IMR-90 (cell line): ENCODE measurements around the gene HAGH. TPM values are rescaled to one million over a fixed set of nuclear protein-coding genes. Genes with fewer than 3 reads are reported as not detected.

ENCODE experiments used
- ATAC-seq: fragments of 200-7000 bp; cut with Tn5 transposase; 2 replicates; pipeline ENCODE4 v1.9.1; 2020; ENCODE audit warnings: low read depth, mild to moderate bottlenecking, moderate library complexity
- BruUV-seq: library from RNA; stranded (reverse); fragments of 400-500 nt; replicated peaks from 2 replicates; lab custom pipeline; 2021; lab: Mats Ljungman, UMichigan
- CTCF ChIA-PET: fragments of 300-600 bp; formaldehyde crosslinking; extraction: SDS; loops from one replicate; lab custom pipeline; 2021; ENCODE audit warnings: antibody characterized with exemption; lab: Yijun Ruan, JAX
- POLR2A ChIA-PET: fragments of 300-600 bp; sonication (Branson Sonifier 250); formaldehyde crosslinking; loops from one replicate; lab custom pipeline; 2022; ENCODE audit warnings: antibody characterized with exemption; ENCODE audit not compliant: unreplicated experiment; lab: Charles Lee
- DNase-seq: peaks from one replicate; pipeline ENCODE4 v3.0.0; 2013
- H2AFZ ChIP-seq: replicated peaks from 2 replicates; pipeline ENCODE3; 2013; ENCODE audit warnings: low read length, mild to moderate bottlenecking; ENCODE audit not compliant: poor library complexity
- H2AK5ac ChIP-seq: 2 replicates; pipeline ENCODE4 v1.6.1; 2013; ENCODE audit warnings: low read depth, low read length, inconsistent platforms
- H2AK9ac ChIP-seq: replicated peaks from 2 replicates; pipeline ENCODE3; 2013; ENCODE audit warnings: mild to moderate bottlenecking, low read depth, low read length, moderate library complexity; ENCODE audit not compliant: poor library complexity
- H2BK120ac ChIP-seq: 2 replicates; pipeline ENCODE4 v1.6.1; 2013; ENCODE audit warnings: low read depth, low read length, inconsistent platforms
- H2BK15ac ChIP-seq: 3 replicates; pipeline ENCODE4 v1.6.1; 2013; ENCODE audit warnings: low read depth, low read length, inconsistent platforms
- H2BK20ac ChIP-seq: 2 replicates; pipeline ENCODE4 v1.6.1; 2013; ENCODE audit warnings: low read depth, mild to moderate bottlenecking, inconsistent platforms, low read length, moderate library complexity
- H2BK5ac ChIP-seq: 2 replicates; pipeline ENCODE4 v1.6.1; 2013; ENCODE audit warnings: mild to moderate bottlenecking, low read depth, low read length, inconsistent platforms; ENCODE audit not compliant: poor library complexity, severe bottlenecking
- H3K14ac ChIP-seq: replicated peaks from 2 replicates; pipeline ENCODE4 v1.6.1; 2013; ENCODE audit warnings: low read depth, low read length, inconsistent platforms
- H3K18ac ChIP-seq: 2 replicates; pipeline ENCODE4 v1.6.1; 2013; ENCODE audit warnings: low read depth, low read length, control low read depth
- H3K23ac ChIP-seq: 2 replicates; pipeline ENCODE4 v1.6.1; 2013; ENCODE audit warnings: low read depth, low read length, inconsistent platforms
- H3K27ac ChIP-seq: 2 replicates; pipeline ENCODE4 v1.5.1; 2013; ENCODE audit warnings: mild to moderate bottlenecking, control low read depth, low read length; ENCODE audit not compliant: insufficient read depth
- H3K27me3 ChIP-seq: 2 replicates; pipeline ENCODE4 v1.6.1; 2013; ENCODE audit warnings: low read length; ENCODE audit not compliant: control insufficient read depth, insufficient read depth
- H3K36me3 ChIP-seq: 2 replicates; pipeline ENCODE4 v1.6.1; 2013; ENCODE audit warnings: low read length, mixed read lengths; ENCODE audit not compliant: control insufficient read depth, insufficient read depth
- H3K4ac ChIP-seq: 2 replicates; pipeline ENCODE4 v1.6.1; 2013; ENCODE audit warnings: low read depth, low read length, inconsistent platforms
- H3K4me1 ChIP-seq: 2 replicates; pipeline ENCODE4 v1.6.1; 2013; ENCODE audit warnings: low read length, mixed read lengths; ENCODE audit not compliant: control insufficient read depth, insufficient read depth
- H3K4me2 ChIP-seq: 2 replicates; pipeline ENCODE4 v1.6.1; 2013; ENCODE audit warnings: low read depth, mild to moderate bottlenecking, control low read depth, low read length, moderate library complexity
- H3K4me3 ChIP-seq: 2 replicates; pipeline ENCODE4 v1.5.1; 2013; ENCODE audit warnings: low read depth, mild to moderate bottlenecking, control low read depth, low read length, moderate library complexity; ENCODE audit not compliant: insufficient read depth
- H3K56ac ChIP-seq: 2 replicates; pipeline ENCODE4 v1.6.1; 2013; ENCODE audit warnings: low read length, inconsistent platforms; ENCODE audit not compliant: insufficient read depth; ENCODE audit errors: extremely low read depth
- H3K79me1 ChIP-seq, 2 experiments: 2 replicates each; pipeline ENCODE4 v1.6.1; 2013; ENCODE audit warnings: low read length in 2 of 2, inconsistent platforms in 1 of 2, low read depth in 1 of 2
- H3K9ac ChIP-seq: 2 replicates; pipeline ENCODE4 v1.6.1; 2013; ENCODE audit warnings: low read depth, low read length, control low read depth
- H3K9me1 ChIP-seq: 2 replicates; pipeline ENCODE4 v1.6.1; 2013; ENCODE audit warnings: low read length, inconsistent platforms; ENCODE audit not compliant: insufficient read depth
- H3K9me3 ChIP-seq: 2 replicates; pipeline ENCODE4 v1.6.1; 2013; ENCODE audit warnings: low read length; ENCODE audit not compliant: control insufficient read depth, insufficient read depth
- H4K20me1 ChIP-seq: 2 replicates; pipeline ENCODE4 v1.6.1; 2013; ENCODE audit warnings: low read length, inconsistent platforms; ENCODE audit not compliant: insufficient read depth
- H4K5ac ChIP-seq: 2 replicates; pipeline ENCODE4 v1.6.1; 2013; ENCODE audit warnings: mild to moderate bottlenecking, low read depth, low read length, control low read depth
- H4K8ac ChIP-seq, 2 experiments: 2 replicates each; pipeline ENCODE4 v1.6.1; 2013; ENCODE audit warnings: low read depth in 2 of 2, low read length in 2 of 2, control low read depth in 1 of 2, inconsistent platforms in 1 of 2
- H4K91ac ChIP-seq: 2 replicates; pipeline ENCODE4 v1.6.1; 2013; ENCODE audit warnings: low read depth, low read length, inconsistent platforms; ENCODE audit not compliant: insufficient read depth
- RFX5 ChIP-seq: IDR thresholded peaks from 2 replicates; pipeline ENCODE4 v1.8.0; 2012; ENCODE audit warnings: low read depth, mild to moderate bottlenecking, low read length, moderate library complexity
- WGBS, 2 experiments: methylation state at CpG; one replicate each; pipeline versions ENCODE4 v1.1.5 to v1.1.7; 2013; ENCODE audit warnings: missing lambda C conversion rate in 2 of 2; ENCODE audit not compliant: insufficient read length in 1 of 2; ENCODE audit errors: extremely low coverage in 2 of 2; 5-methylcytosine and 5-hydroxymethylcytosine counted together
- dilution Hi-C: fragments of 300-500 bp; cut with HindIII; formaldehyde crosslinking; loops from one replicate; pipeline ENCODE4 v1.14.3; 2018; ENCODE audit warnings: low sequenced_read_pairs; ENCODE audit not compliant: unreplicated experiment
- in situ Hi-C: fragments of 300-500 bp; cut with MboI; formaldehyde crosslinking; loops from 3 replicates; pipeline ENCODE4 v1.14.3; 2019; ENCODE audit warnings: low sequenced_read_pairs, inconsistent platforms, mixed read lengths
- intact Hi-C: fragments of 100-400 bp; cut with micrococcal nuclease; formaldehyde crosslinking; loops from 2 replicates; pipeline ENCODE4 v1.10.0; 2022
- polyA plus RNA-seq, 3 experiments: library from polyadenylated mRNA; depleted of rRNA; stranded (reverse); fragments of >200 nt; gene quantifications; 2 replicates each; pipeline ENCODE4 v1.2.3, GENCODE V29; 2012; ENCODE audit warnings: low replicate concordance in 1 of 3
- total RNA-seq: library from RNA; depleted of rRNA; stranded (reverse); fragments of >200 nt; gene quantifications from 2 replicates; pipeline ENCODE4 v1.2.3, GENCODE V29; 2012

HAGH gene
- total and polyA plus RNA-seq, 2 of the 4 experiments (the other 2 are of a cell fraction) = 30.8 to 52.2 TPM

- Histone ChIP-seq H3K9me3 (no peaks in the 10 kb centered on the region), H3K4me1 (no peaks in the 10 kb centered on the region), H3K4me3 (no peak overlapping the region), H2AK5ac (no peak overlapping the region), H4K8ac (no peak overlapping the region), H3K23ac (no peak overlapping the region), H2AFZ (no peak overlapping the region), H3K56ac (no peak overlapping the region), H3K9me1 (no peaks in the 10 kb centered on the region), H2AK9ac (no peak overlapping the region), H2BK5ac (no peak overlapping the region), H3K14ac (no peak overlapping the region), H3K27ac (no peak overlapping the region), H4K20me1 (peaks cover 29% of the 10 kb centered on the region), H3K9ac (no peak overlapping the region), H2BK20ac (no peak overlapping the region), H3K27me3 (no peaks in the 10 kb centered on the region), H3K36me3 (peaks cover 36% of the 10 kb centered on the region), H3K4me2 (no peak overlapping the region), H3K4ac (no peak overlapping the region), H3K79me1 (peaks cover 6 to 27% of the 10 kb centered on the region in 2 experiments; a peak in 3 of 4 replicates), H2BK120ac (no peak overlapping the region), H2BK15ac (no peak overlapping the region), H4K91ac (no peak overlapping the region), H4K5ac (no peak overlapping the region), H3K18ac (no peak overlapping the region)
- POLR2A ChIA-PET = no interaction called here
- dilution Hi-C loops (no loop called here), intact Hi-C loops (no loop called here), in situ Hi-C loops (no loop called here)
- no TSS peak for BruUV-seq
- no peak for DNase-seq
- CTCF ChIA-PET = no interaction called here
- WGBS, 2 experiments = no CpG with 5 or more reads among the region's 25 CpGs
- no peak for TF ChIP-seq RFX5
- no peak for ATAC-seq
These were observed 37.0 kb downstream of the HAGH start for GRCh38 chr16:1789643-1790045.
